OCI-LY7 (cell line): ENCODE results near the gene DIPK1B. TPM values are rescaled to one million over a fixed set of nuclear protein-coding genes. Genes with fewer than 3 reads are reported as not detected.

ENCODE experiments used
- BruUV-seq: library from RNA; stranded (reverse); fragments of 400-500 nt; replicated peaks from 2 replicates; lab custom pipeline; 2021; lab: Mats Ljungman, UMichigan
- CTCF ChIA-PET: fragments of 300-600 bp; sonication (Branson Sonifier 250); formaldehyde crosslinking; loops from one replicate; lab custom pipeline; 2022; ENCODE audit warnings: antibody characterized with exemption; ENCODE audit not compliant: unreplicated experiment; lab: Charles Lee
- POLR2A ChIA-PET: fragments of 300-600 bp; sonication (Branson Sonifier 250); formaldehyde crosslinking; loops from one replicate; lab custom pipeline; 2022; ENCODE audit warnings: antibody characterized with exemption; lab: Charles Lee
- DNase-seq: peaks from one replicate; pipeline ENCODE4 v3.0.0-alpha.2; 2015; ENCODE audit warnings: low spot score
- H2AFZ ChIP-seq: fragments of 200-600 bp; sonication (generic), shearing (Covaris generic); 2 replicates; pipeline ENCODE4 v1.6.1; 2014; ENCODE audit warnings: mild to moderate bottlenecking, antibody characterized with exemption, low read length, moderate library complexity
- H3K27ac ChIP-seq: fragments of 200-600 bp; sonication (generic); 2 replicates; pipeline ENCODE4 v1.5.1; 2014; ENCODE audit warnings: mixed run types, low read depth, mild to moderate bottlenecking, moderate library complexity, low read length, inconsistent platforms; ENCODE audit not compliant: poor library complexity, severe bottlenecking
- H3K36me3 ChIP-seq: fragments of 200-600 bp; sonication (generic); 2 replicates; pipeline ENCODE4 v1.6.1; 2014; ENCODE audit warnings: mild to moderate bottlenecking, antibody characterized with exemption, low read length, moderate library complexity, mixed read lengths; ENCODE audit not compliant: insufficient read depth
- H3K4me1 ChIP-seq: fragments of 200-600 bp; sonication (generic); 2 replicates; pipeline ENCODE4 v1.5.1; 2014; ENCODE audit warnings: mild to moderate bottlenecking, low read length; ENCODE audit not compliant: insufficient read depth, poor library complexity, severe bottlenecking
- H3K4me2 ChIP-seq: fragments of 200-600 bp; sonication (generic); 2 replicates; pipeline ENCODE4 v1.6.1; 2014; ENCODE audit warnings: mild to moderate bottlenecking, low read length
- H3K4me3 ChIP-seq: fragments of 200-600 bp; sonication (generic); 2 replicates; pipeline ENCODE4 v1.5.1; 2014; ENCODE audit warnings: mild to moderate bottlenecking, low read depth, low read length; ENCODE audit not compliant: poor library complexity, severe bottlenecking
- H3K79me2 ChIP-seq: fragments of 200-600 bp; sonication (generic); 2 replicates; pipeline ENCODE4 v1.6.1; 2016; ENCODE audit warnings: low read depth, mild to moderate bottlenecking, low read length, moderate library complexity, mixed read lengths; ENCODE audit not compliant: insufficient read depth
- H3K9me2 ChIP-seq: fragments of 200-600 bp; sonication (generic); 2 replicates; pipeline ENCODE4 v1.6.1; 2016; ENCODE audit warnings: mild to moderate bottlenecking, low read length, mixed read lengths; ENCODE audit not compliant: insufficient read depth
- H3K9me3 ChIP-seq: fragments of 200-600 bp; sonication (generic); 2 replicates; pipeline ENCODE4 v1.6.1; 2014; ENCODE audit warnings: mild to moderate bottlenecking, mixed run types, low read length, mixed read lengths
- H4K20me1 ChIP-seq: fragments of 200-600 bp; sonication (generic); 2 replicates; pipeline ENCODE4 v1.6.1; 2014; ENCODE audit warnings: mild to moderate bottlenecking, antibody characterized with exemption, low read length, moderate library complexity, mixed read lengths; ENCODE audit not compliant: insufficient read depth
- CTCF ChIP-seq: fragments of 200-600 bp; sonication (generic); conservative IDR thresholded peaks from 2 replicates; pipeline ENCODE4 v1.5.1; 2014; ENCODE audit warnings: mild to moderate bottlenecking, antibody characterized with exemption, low read length, moderate library complexity, mixed read lengths
- EZH2phosphoT487 ChIP-seq: fragments of 200-600 bp; sonication (generic); IDR thresholded peaks from 2 replicates; pipeline ENCODE4 v1.6.1; 2018; ENCODE audit warnings: low read depth, borderline replicate concordance, mild to moderate bottlenecking, mixed run types, antibody characterized with exemption, low read length, moderate library complexity, mixed read lengths
- intact Hi-C: fragments of 100-400 bp; cut with micrococcal nuclease; formaldehyde crosslinking; loops from one replicate; pipeline ENCODE4 v1.10.0; 2022; ENCODE audit not compliant: unreplicated experiment
- total RNA-seq, 2 experiments: library from RNA; depleted of rRNA in 1 of 2; stranded (reverse); fragments of >200 nt in 1 of 2; shearing (Covaris generic) in 1 of 2; gene quantifications; 2 replicates each; pipeline ENCODE4 v1.2.3, GENCODE V29; 2014 to 2022

The DIPK1B gene
- total RNA-seq, 2 experiments from 2014 or later: 0.30 to 13.3 TPM

GRCh38 chr9:136691316-136692184, 20.8 kb upstream of the DIPK1B start:
- Histone ChIP-seq H3K79me2 (no peaks in the 10 kb centered on the region), H4K20me1 (no peaks in the 10 kb centered on the region), H3K4me1 (peaks cover 4% of the 10 kb centered on the region), H3K27ac (no peak overlapping the region), H3K36me3 (no peaks in the 10 kb centered on the region), H3K4me3 (no peak overlapping the region), H3K4me2 (no peak overlapping the region), H2AFZ (no peak overlapping the region), H3K9me3 (no peaks in the 10 kb centered on the region), H3K9me2 (no peaks in the 10 kb centered on the region)
- ChIA-PET POLR2A (no interaction called here), CTCF (no interaction called here)
- intact Hi-C loops: no loop called here
- no TSS peak for BruUV-seq
- TF ChIP-seq EZH2phosphoT487: no peak
- TF ChIP-seq CTCF: no peak
- no peak for DNase-seq

GRCh38 chr9:136692185-136693134, 19.9 kb upstream of the DIPK1B start:
- Histone ChIP-seq H3K4me2 (no peak overlapping the region), H3K9me2 (no peaks in the 10 kb centered on the region), H4K20me1 (no peaks in the 10 kb centered on the region), H3K4me1 (peaks cover 4% of the 10 kb centered on the region), H2AFZ (no peak overlapping the region), H3K79me2 (no peaks in the 10 kb centered on the region), H3K4me3 (no peak overlapping the region), H3K36me3 (no peaks in the 10 kb centered on the region), H3K27ac (no peak overlapping the region), H3K9me3 (no peaks in the 10 kb centered on the region)
- no peak for DNase-seq
- ChIA-PET POLR2A (no interaction called here), CTCF (no interaction called here)
- BruUV-seq: no TSS peak
- TF ChIP-seq CTCF (no peak), EZH2phosphoT487 (no peak)
- intact Hi-C loops: no loop called here
